ENCODE data around the gene CROCC2.

The CROCC2 gene

GRCh38 chr2:240931319-240931949 lies 25.3 kb downstream of the CROCC2 start:
- Histone ChIP-seq H3K4me1 (ENCODE audit: control insufficient read depth, low read length) (no peaks in the 10 kb centered on the region), H3K4me2 (ENCODE audit: low read length) (no peak overlapping the region), H4K20me1 (ENCODE audit: control insufficient read depth, insufficient read depth, low read depth, low read length) (no peaks in the 10 kb centered on the region), H3K79me2 (ENCODE audit: control insufficient read depth, low read length) (no peaks in the 10 kb centered on the region), H3K9me2 (replicated peaks; ENCODE audit: control insufficient read depth, low read length) (no peaks in the 10 kb centered on the region), H3K27me3 (ENCODE audit: control insufficient read depth, low read length) (no peaks in the 10 kb centered on the region), H3K27ac (ENCODE audit: low read depth, low read length) (no peak overlapping the region), H3K36me3 (ENCODE audit: control insufficient read depth, low read length) (no peaks in the 10 kb centered on the region), H3F3A (ENCODE audit: control insufficient read depth, insufficient read depth) (no peaks in the 10 kb centered on the region), H3K4me3 (ENCODE audit: low read length) (no peak overlapping the region), H3K9me3 (ENCODE audit: control insufficient read depth, insufficient read depth, low read length) (no peaks in the 10 kb centered on the region)
- TF ChIP-seq CTCF (IDR thresholded peaks at IDR 0.05; ENCODE audit: low read depth, low read length, poor library complexity, severe bottlenecking): no peak
- no peak for TF ChIP-seq EZH2phosphoT487 (IDR thresholded peaks at IDR 0.05; ENCODE audit: borderline replicate concordance, low read length)

DNA sequence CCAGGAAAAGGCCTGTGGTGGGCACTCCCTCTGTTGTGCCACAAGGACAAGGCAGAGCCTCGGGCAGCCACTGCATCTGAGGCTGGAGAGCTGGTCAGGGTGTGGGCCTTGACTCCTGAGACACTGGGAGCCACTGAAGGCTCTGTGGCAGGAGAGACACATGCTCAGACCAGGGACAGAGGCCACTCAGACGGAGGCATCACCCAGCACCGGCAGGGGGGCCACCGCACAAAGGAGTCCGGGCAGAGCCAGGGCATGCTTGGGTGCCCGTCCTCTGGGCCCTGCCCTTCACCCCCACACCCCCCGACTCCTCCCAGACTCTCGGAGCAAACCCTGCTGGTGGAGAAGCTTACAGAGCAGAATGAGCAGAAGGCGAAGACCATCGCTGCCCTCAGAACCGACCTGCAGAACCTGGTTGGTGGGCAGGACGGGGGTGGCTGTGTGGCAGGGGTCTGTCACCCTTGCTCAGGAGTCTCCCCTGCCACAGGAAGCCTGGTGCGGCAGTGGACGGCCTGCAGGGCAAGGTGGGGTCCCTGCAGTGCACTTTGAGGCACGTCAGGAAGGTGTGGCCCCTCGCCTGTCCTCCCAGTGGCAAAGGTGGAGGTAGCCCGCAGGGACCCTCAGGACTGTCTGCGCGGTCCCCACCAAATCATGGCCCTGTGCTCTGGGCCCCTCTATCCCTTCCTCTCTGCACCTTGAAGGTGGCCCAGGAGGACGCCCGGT lies 26.0 kb downstream of the CROCC2 start:
- Histone ChIP-seq H3K4me3 (ENCODE audit: low read length) (no peak overlapping the region), H3K4me1 (ENCODE audit: control insufficient read depth, low read length) (no peaks in the 10 kb centered on the region), H3K9me3 (ENCODE audit: control insufficient read depth, insufficient read depth, low read length) (no peaks in the 10 kb centered on the region), H3K9me2 (replicated peaks; ENCODE audit: control insufficient read depth, low read length) (no peaks in the 10 kb centered on the region), H3K79me2 (ENCODE audit: control insufficient read depth, low read length) (no peaks in the 10 kb centered on the region), H4K20me1 (ENCODE audit: control insufficient read depth, insufficient read depth, low read depth, low read length) (no peaks in the 10 kb centered on the region), H3K4me2 (ENCODE audit: low read length) (no peak overlapping the region), H3K36me3 (ENCODE audit: control insufficient read depth, low read length) (no peaks in the 10 kb centered on the region), H3F3A (ENCODE audit: control insufficient read depth, insufficient read depth) (no peaks in the 10 kb centered on the region), H3K27me3 (ENCODE audit: control insufficient read depth, low read length) (no peaks in the 10 kb centered on the region), H3K27ac (ENCODE audit: low read depth, low read length) (no peak overlapping the region)
- TF ChIP-seq EZH2phosphoT487 (IDR thresholded peaks at IDR 0.05; ENCODE audit: borderline replicate concordance, low read length): no peak
- no peak for TF ChIP-seq CTCF (IDR thresholded peaks at IDR 0.05; ENCODE audit: low read depth, low read length, poor library complexity, severe bottlenecking)

DNA sequence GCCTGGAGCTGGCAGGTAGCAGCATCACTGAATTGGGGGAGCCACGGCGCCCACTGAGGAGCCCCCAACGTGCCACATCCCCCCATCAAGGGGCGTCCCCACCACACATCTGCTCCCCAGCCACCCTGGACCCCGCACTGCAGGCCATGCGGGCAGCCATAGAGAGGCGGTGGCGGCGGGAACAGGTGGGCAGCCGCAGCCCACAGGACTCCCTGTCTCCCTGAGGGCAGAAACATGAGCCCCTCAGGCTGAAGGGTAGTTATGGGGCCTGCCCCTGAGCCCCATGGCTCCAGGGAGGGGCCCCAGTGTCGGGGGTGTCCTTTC lies 26.6 kb downstream of the CROCC2 start:
- Histone ChIP-seq H3K27me3 (ENCODE audit: control insufficient read depth, low read length) (no peaks in the 10 kb centered on the region), H3K4me3 (ENCODE audit: low read length) (no peak overlapping the region), H3K36me3 (ENCODE audit: control insufficient read depth, low read length) (no peaks in the 10 kb centered on the region), H4K20me1 (ENCODE audit: control insufficient read depth, insufficient read depth, low read depth, low read length) (no peaks in the 10 kb centered on the region), H3K27ac (ENCODE audit: low read depth, low read length) (no peak overlapping the region), H3K4me2 (ENCODE audit: low read length) (no peak overlapping the region), H3K9me2 (replicated peaks; ENCODE audit: control insufficient read depth, low read length) (no peaks in the 10 kb centered on the region), H3K79me2 (ENCODE audit: control insufficient read depth, low read length) (no peaks in the 10 kb centered on the region), H3K4me1 (ENCODE audit: control insufficient read depth, low read length) (no peaks in the 10 kb centered on the region), H3K9me3 (ENCODE audit: control insufficient read depth, insufficient read depth, low read length) (no peaks in the 10 kb centered on the region), H3F3A (ENCODE audit: control insufficient read depth, insufficient read depth) (no peaks in the 10 kb centered on the region)
- TF ChIP-seq CTCF (IDR thresholded peaks at IDR 0.05; ENCODE audit: low read depth, low read length, poor library complexity, severe bottlenecking) (no peak), EZH2phosphoT487 (IDR thresholded peaks at IDR 0.05; ENCODE audit: borderline replicate concordance, low read length) (no peak)
